GM23338 (cell line): Measurements from ENCODE around the gene DRAXIN. TPM values are rescaled to one million over a fixed set of nuclear protein-coding genes. Genes with fewer than 3 reads are reported as not detected.

ENCODE experiments used
- ATAC-seq: fragments of 200-7000 bp; cut with Tn5 transposase; 3 replicates; pipeline ENCODE4 v1.9.1; 2020
- DNase-seq: peaks from one replicate; pipeline ENCODE4 v3.0.0-alpha.2; 2015; ENCODE audit warnings: low spot score
- H2AFZ ChIP-seq: fragments of 200-600 bp; sonication (generic); 2 replicates; pipeline ENCODE4 v1.8.0; 2016; ENCODE audit warnings: antibody characterized with exemption, mild to moderate bottlenecking, moderate library complexity
- H3F3A ChIP-seq: fragments of 200-600 bp; sonication (generic); replicated peaks from 2 replicates; pipeline ENCODE4 v1.8.0; 2017; ENCODE audit warnings: antibody characterized with exemption, mixed run types, low read depth
- H3K27ac ChIP-seq: fragments of 200-600 bp; sonication (generic); 2 replicates; pipeline ENCODE4 v1.6.1; 2016; ENCODE audit warnings: low read depth
- H3K27me3 ChIP-seq: fragments of 200-600 bp; sonication (generic); 2 replicates; pipeline ENCODE4 v1.8.0; 2016; ENCODE audit warnings: mild to moderate bottlenecking, mixed run types, moderate library complexity; ENCODE audit not compliant: insufficient read depth
- H3K36me3 ChIP-seq: fragments of 200-600 bp; sonication (generic); 2 replicates; pipeline ENCODE4 v1.8.0; 2016; ENCODE audit warnings: mild to moderate bottlenecking; ENCODE audit not compliant: insufficient read depth
- H3K4me1 ChIP-seq: fragments of 200-600 bp; sonication (generic); 2 replicates; pipeline ENCODE4 v1.8.0; 2016; ENCODE audit warnings: mild to moderate bottlenecking, moderate library complexity; ENCODE audit not compliant: insufficient read depth
- H3K4me2 ChIP-seq: fragments of 200-600 bp; sonication (generic); 2 replicates; pipeline ENCODE4 v1.7.1; 2017; ENCODE audit warnings: mixed run types
- H3K4me3 ChIP-seq: fragments of 200-600 bp; sonication (generic); 2 replicates; pipeline ENCODE4 v1.6.1; 2016; ENCODE audit warnings: mixed run types
- H3K79me2 ChIP-seq: fragments of 200-600 bp; sonication (generic); replicated peaks from 2 replicates; pipeline ENCODE4 v1.8.0; 2017; ENCODE audit warnings: mild to moderate bottlenecking; ENCODE audit not compliant: insufficient read depth
- H3K9me2 ChIP-seq: fragments of 200-600 bp; sonication (generic); 2 replicates; pipeline ENCODE4 v1.8.0; 2017; ENCODE audit not compliant: insufficient read depth
- H4K20me1 ChIP-seq: fragments of 200-600 bp; sonication (generic); replicated peaks from 2 replicates; pipeline ENCODE4 v1.8.0; 2017; ENCODE audit warnings: mild to moderate bottlenecking; ENCODE audit not compliant: insufficient read depth
- H3K27ac Mint-ChIP-seq: 2 replicates; pipeline ENCODE4 v1.8.0; 2020; ENCODE audit warnings: inconsistent platforms, mild to moderate bottlenecking, moderate library complexity, mixed read lengths
- H3K27me3 Mint-ChIP-seq: 3 replicates; pipeline ENCODE4 v1.8.0; 2022; ENCODE audit warnings: low read depth, mild to moderate bottlenecking, moderate library complexity, mixed read lengths, inconsistent platforms; ENCODE audit not compliant: insufficient read depth, poor library complexity
- H3K36me3 Mint-ChIP-seq: 3 replicates; pipeline ENCODE4 v1.8.0; 2021; ENCODE audit warnings: low read depth, mild to moderate bottlenecking, inconsistent platforms, moderate library complexity, mixed read lengths
- H3K4me1 Mint-ChIP-seq: 3 replicates; pipeline ENCODE4 v1.8.0; 2020; ENCODE audit warnings: mild to moderate bottlenecking, inconsistent platforms, mixed read lengths
- H3K4me3 Mint-ChIP-seq: 3 replicates; pipeline ENCODE4 v1.8.0; 2021; ENCODE audit warnings: moderate library complexity, mild to moderate bottlenecking, inconsistent platforms, mixed read lengths
- H3K9me3 Mint-ChIP-seq: 3 replicates; pipeline ENCODE4 v1.8.0; 2020; ENCODE audit warnings: moderate library complexity, mild to moderate bottlenecking, inconsistent platforms, mixed read lengths
- CREB1 ChIP-seq: fragments of 250-450 bp; sonication (Bioruptor Pico); IDR thresholded peaks from 2 replicates; pipeline ENCODE4 v1.5.0; 2020; ENCODE audit warnings: low read depth, mild to moderate bottlenecking, moderate library complexity
- EZH2 ChIP-seq: fragments of 200-600 bp; sonication (generic); IDR thresholded peaks from one replicate; pipeline ENCODE4 v1.8.0; 2017; ENCODE audit warnings: antibody characterized with exemption, mild to moderate bottlenecking, low read depth; ENCODE audit not compliant: unreplicated experiment
- EZH2phosphoT487 ChIP-seq: fragments of 200-600 bp; sonication (generic); IDR thresholded peaks from one replicate; pipeline ENCODE4 v1.8.1; 2018; ENCODE audit warnings: antibody characterized with exemption; ENCODE audit not compliant: unreplicated experiment
- JUNB ChIP-seq: IDR thresholded peaks from one replicate; pipeline ENCODE4 v1.6.1; 2016; ENCODE audit warnings: antibody characterized with exemption; ENCODE audit not compliant: unreplicated experiment
- NANOG ChIP-seq: IDR thresholded peaks from 2 replicates; pipeline ENCODE4 v1.6.1; 2016; ENCODE audit warnings: antibody characterized with exemption, borderline replicate concordance
- POLR2AphosphoS5 ChIP-seq: IDR thresholded peaks from 2 replicates; pipeline ENCODE4 v1.6.1; 2016; ENCODE audit warnings: antibody characterized with exemption, low read depth
- STAT1 ChIP-seq: IDR thresholded peaks from one replicate; pipeline ENCODE4 v1.6.1; 2016; ENCODE audit warnings: antibody characterized with exemption; ENCODE audit not compliant: unreplicated experiment
- ZNF114 ChIP-seq: fragments of 250-450 bp; sonication (Bioruptor Pico); IDR thresholded peaks from 2 replicates; pipeline ENCODE4 v1.5.0; 2020; ENCODE audit warnings: mild to moderate bottlenecking, moderate library complexity
- ZNF331 ChIP-seq: fragments of 250-450 bp; sonication (Bioruptor Pico); IDR thresholded peaks from 2 replicates; pipeline ENCODE4 v1.5.0; 2020; ENCODE audit warnings: low read depth, mild to moderate bottlenecking, moderate library complexity
- polyA plus RNA-seq: library from polyadenylated mRNA; unstranded; fragments of >200 nt; fragmentation: Nextera tagmentation; extraction: Ambion mirVana; gene quantifications from 2 replicates; pipeline ENCODE4 v1.2.1, GENCODE V29; 2016
- total RNA-seq: library from RNA; depleted of rRNA; stranded (reverse); fragments of >200 nt; shearing (Covaris generic); gene quantifications from 2 replicates; pipeline ENCODE4 v1.2.3, GENCODE V29; 2014
- TF ChIP-seq, protein P1 (sequence below): fragments of 250-450 bp; sonication (Bioruptor Pico); IDR thresholded peaks from 2 replicates; pipeline ENCODE4 v1.5.0; 2020; ENCODE audit warnings: mild to moderate bottlenecking, moderate library complexity
- TF ChIP-seq, protein P2 (sequence below), 2 experiments: fragments of 200-600 bp in 1 of 2; sonication (generic) in 1 of 2; conservative IDR thresholded peaks; 2 replicates each; pipeline versions ENCODE4 v1.5.1 to v1.6.1; 2016 to 2017; ENCODE audit warnings: antibody characterized with exemption in 2 of 2, low read depth in 2 of 2, mild to moderate bottlenecking in 2 of 2, moderate library complexity in 1 of 2
- TF ChIP-seq, protein P3 (sequence below): IDR thresholded peaks from one replicate; pipeline ENCODE4 v1.6.1; 2018; ENCODE audit warnings: antibody characterized with exemption; ENCODE audit not compliant: unreplicated experiment
- TF ChIP-seq, protein P4 (sequence below): IDR thresholded peaks from 2 replicates; pipeline ENCODE4 v1.6.1; 2016; ENCODE audit warnings: antibody characterized with exemption

Gene DRAXIN
- total and polyA plus RNA-seq, 2 experiments from 2014 or later: 7.6 to 23.0 TPM

DNA sequence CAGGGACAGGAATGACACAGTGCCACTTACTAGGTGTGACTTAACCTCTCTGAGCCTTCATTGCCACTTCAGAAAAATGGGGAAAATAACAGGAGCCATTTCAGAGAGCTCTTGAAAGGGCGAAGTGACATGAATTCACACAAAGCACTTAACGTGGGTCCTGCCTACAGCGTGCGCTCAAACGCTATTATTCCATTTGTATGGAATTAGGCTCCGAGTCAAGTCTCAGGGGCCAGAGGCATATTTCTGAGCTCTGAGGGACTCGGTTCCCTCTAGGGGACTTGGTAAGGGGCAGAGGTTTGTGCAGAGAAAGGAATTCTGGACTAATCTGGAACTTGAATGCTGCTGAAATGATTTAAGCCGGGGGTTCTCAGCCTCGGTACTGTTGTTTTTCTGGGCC, 14.1 kb downstream of the DRAXIN start:
- Histone ChIP-seq H2AFZ (no peak overlapping the region), H3K36me3 (no peaks in the 10 kb centered on the region; the same call in 1 of the 2 replicates), H3K27ac (no peak overlapping the region), H4K20me1 (no peaks in the 10 kb centered on the region; the same call in 1 of the 2 replicates), H3F3A (peaks cover 26% of the 10 kb centered on the region), H3K4me1 (peaks cover 45% of the 10 kb centered on the region), H3K27me3 (no peaks in the 10 kb centered on the region), H3K4me2 (peak overlapping the region; percentile 51; the same call in 1 of the 2 replicates), H3K79me2 (peaks cover 22% of the 10 kb centered on the region), H3K9me2 (no peaks in the 10 kb centered on the region), H3K4me3 (no peak overlapping the region)
- H3K36me3 Mint-ChIP-seq: peaks cover 14% of the 10 kb centered on the region
- H3K27me3 Mint-ChIP-seq: peaks cover 14% of the 10 kb centered on the region
- H3K9me3 Mint-ChIP-seq: no peaks in the 10 kb centered on the region
- H3K4me1 Mint-ChIP-seq: peaks cover 60% of the 10 kb centered on the region
- ATAC-seq (no peak), DNase-seq (no peak)
- peak overlapping the region; percentile 79 for H3K27ac Mint-ChIP-seq
- no peak for TF ChIP-seq ZNF331 (CRISPR knock-in tag)
- TF ChIP-seq EZH2phosphoT487: no peak
- no peak for TF ChIP-seq POLR2AphosphoS5
- no peak for TF ChIP-seq CREB1 (CRISPR knock-in tag)
- no peak for TF ChIP-seq NANOG
- TF ChIP-seq, protein P1, sequence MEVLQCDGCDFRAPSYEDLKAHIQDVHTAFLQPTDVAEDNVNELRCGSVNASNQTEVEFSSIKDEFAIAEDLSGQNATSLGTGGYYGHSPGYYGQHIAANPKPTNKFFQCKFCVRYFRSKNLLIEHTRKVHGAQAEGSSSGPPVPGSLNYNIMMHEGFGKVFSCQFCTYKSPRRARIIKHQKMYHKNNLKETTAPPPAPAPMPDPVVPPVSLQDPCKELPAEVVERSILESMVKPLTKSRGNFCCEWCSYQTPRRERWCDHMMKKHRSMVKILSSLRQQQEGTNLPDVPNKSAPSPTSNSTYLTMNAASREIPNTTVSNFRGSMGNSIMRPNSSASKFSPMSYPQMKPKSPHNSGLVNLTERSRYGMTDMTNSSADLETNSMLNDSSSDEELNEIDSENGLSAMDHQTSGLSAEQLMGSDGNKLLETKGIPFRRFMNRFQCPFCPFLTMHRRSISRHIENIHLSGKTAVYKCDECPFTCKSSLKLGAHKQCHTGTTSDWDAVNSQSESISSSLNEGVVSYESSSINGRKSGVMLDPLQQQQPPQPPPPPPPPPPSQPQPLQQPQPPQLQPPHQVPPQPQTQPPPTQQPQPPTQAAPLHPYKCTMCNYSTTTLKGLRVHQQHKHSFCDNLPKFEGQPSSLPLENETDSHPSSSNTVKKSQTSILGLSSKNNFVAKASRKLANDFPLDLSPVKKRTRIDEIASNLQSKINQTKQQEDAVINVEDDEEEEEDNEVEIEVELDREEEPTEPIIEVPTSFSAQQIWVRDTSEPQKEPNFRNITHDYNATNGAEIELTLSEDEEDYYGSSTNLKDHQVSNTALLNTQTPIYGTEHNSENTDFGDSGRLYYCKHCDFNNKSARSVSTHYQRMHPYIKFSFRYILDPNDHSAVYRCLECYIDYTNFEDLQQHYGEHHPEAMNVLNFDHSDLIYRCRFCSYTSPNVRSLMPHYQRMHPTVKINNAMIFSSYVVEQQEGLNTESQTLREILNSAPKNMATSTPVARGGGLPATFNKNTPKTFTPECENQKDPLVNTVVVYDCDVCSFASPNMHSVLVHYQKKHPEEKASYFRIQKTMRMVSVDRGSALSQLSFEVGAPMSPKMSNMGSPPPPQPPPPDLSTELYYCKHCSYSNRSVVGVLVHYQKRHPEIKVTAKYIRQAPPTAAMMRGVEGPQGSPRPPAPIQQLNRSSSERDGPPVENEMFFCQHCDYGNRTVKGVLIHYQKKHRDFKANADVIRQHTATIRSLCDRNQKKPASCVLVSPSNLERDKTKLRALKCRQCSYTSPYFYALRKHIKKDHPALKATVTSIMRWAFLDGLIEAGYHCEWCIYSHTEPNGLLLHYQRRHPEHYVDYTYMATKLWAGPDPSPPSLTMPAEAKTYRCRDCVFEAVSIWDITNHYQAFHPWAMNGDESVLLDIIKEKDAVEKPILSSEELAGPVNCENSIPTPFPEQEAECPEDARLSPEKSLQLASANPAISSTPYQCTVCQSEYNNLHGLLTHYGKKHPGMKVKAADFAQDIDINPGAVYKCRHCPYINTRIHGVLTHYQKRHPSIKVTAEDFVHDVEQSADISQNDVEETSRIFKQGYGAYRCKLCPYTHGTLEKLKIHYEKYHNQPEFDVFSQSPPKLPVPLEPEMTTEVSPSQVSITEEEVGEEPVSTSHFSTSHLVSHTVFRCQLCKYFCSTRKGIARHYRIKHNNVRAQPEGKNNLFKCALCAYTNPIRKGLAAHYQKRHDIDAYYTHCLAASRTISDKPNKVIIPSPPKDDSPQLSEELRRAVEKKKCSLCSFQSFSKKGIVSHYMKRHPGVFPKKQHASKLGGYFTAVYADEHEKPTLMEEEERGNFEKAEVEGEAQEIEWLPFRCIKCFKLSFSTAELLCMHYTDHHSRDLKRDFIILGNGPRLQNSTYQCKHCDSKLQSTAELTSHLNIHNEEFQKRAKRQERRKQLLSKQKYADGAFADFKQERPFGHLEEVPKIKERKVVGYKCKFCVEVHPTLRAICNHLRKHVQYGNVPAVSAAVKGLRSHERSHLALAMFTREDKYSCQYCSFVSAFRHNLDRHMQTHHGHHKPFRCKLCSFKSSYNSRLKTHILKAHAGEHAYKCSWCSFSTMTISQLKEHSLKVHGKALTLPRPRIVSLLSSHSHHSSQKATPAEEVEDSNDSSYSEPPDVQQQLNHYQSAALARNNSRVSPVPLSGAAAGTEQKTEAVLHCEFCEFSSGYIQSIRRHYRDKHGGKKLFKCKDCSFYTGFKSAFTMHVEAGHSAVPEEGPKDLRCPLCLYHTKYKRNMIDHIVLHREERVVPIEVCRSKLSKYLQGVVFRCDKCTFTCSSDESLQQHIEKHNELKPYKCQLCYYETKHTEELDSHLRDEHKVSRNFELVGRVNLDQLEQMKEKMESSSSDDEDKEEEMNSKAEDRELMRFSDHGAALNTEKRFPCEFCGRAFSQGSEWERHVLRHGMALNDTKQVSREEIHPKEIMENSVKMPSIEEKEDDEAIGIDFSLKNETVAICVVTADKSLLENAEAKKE (CRISPR knock-in tag): no peak
- TF ChIP-seq, protein P2, sequence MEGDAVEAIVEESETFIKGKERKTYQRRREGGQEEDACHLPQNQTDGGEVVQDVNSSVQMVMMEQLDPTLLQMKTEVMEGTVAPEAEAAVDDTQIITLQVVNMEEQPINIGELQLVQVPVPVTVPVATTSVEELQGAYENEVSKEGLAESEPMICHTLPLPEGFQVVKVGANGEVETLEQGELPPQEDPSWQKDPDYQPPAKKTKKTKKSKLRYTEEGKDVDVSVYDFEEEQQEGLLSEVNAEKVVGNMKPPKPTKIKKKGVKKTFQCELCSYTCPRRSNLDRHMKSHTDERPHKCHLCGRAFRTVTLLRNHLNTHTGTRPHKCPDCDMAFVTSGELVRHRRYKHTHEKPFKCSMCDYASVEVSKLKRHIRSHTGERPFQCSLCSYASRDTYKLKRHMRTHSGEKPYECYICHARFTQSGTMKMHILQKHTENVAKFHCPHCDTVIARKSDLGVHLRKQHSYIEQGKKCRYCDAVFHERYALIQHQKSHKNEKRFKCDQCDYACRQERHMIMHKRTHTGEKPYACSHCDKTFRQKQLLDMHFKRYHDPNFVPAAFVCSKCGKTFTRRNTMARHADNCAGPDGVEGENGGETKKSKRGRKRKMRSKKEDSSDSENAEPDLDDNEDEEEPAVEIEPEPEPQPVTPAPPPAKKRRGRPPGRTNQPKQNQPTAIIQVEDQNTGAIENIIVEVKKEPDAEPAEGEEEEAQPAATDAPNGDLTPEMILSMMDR (conservative IDR thresholded peaks at IDR 0.05; ENCODE audit: low read depth in 2 of 2): no peak
- no peak for TF ChIP-seq ZNF114 (CRISPR knock-in tag)
- no peak for TF ChIP-seq STAT1
- TF ChIP-seq JUNB: no peak
- TF ChIP-seq, protein P3, sequence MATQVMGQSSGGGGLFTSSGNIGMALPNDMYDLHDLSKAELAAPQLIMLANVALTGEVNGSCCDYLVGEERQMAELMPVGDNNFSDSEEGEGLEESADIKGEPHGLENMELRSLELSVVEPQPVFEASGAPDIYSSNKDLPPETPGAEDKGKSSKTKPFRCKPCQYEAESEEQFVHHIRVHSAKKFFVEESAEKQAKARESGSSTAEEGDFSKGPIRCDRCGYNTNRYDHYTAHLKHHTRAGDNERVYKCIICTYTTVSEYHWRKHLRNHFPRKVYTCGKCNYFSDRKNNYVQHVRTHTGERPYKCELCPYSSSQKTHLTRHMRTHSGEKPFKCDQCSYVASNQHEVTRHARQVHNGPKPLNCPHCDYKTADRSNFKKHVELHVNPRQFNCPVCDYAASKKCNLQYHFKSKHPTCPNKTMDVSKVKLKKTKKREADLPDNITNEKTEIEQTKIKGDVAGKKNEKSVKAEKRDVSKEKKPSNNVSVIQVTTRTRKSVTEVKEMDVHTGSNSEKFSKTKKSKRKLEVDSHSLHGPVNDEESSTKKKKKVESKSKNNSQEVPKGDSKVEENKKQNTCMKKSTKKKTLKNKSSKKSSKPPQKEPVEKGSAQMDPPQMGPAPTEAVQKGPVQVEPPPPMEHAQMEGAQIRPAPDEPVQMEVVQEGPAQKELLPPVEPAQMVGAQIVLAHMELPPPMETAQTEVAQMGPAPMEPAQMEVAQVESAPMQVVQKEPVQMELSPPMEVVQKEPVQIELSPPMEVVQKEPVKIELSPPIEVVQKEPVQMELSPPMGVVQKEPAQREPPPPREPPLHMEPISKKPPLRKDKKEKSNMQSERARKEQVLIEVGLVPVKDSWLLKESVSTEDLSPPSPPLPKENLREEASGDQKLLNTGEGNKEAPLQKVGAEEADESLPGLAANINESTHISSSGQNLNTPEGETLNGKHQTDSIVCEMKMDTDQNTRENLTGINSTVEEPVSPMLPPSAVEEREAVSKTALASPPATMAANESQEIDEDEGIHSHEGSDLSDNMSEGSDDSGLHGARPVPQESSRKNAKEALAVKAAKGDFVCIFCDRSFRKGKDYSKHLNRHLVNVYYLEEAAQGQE: no peak
- TF ChIP-seq, protein P4, sequence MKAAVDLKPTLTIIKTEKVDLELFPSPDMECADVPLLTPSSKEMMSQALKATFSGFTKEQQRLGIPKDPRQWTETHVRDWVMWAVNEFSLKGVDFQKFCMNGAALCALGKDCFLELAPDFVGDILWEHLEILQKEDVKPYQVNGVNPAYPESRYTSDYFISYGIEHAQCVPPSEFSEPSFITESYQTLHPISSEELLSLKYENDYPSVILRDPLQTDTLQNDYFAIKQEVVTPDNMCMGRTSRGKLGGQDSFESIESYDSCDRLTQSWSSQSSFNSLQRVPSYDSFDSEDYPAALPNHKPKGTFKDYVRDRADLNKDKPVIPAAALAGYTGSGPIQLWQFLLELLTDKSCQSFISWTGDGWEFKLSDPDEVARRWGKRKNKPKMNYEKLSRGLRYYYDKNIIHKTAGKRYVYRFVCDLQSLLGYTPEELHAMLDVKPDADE: no peak
- TF ChIP-seq EZH2: no peak
- H3K4me3 Mint-ChIP-seq: no peak overlapping the region; the same call in 2 of the 3 replicates
